HG02943 (cell line): Measurements from ENCODE around the gene CAMSAP3.
"Not testable (repeated sequence)": the region's sequence is repeated elsewhere in the genome, so short reads cannot be mapped to it uniquely, and the experiment has no call there.

Experiments
- ATAC-seq: cut with Tn5 transposase; IDR thresholded peaks from one replicate; pipeline ENCODE4 v1.9.1; 2021; ENCODE audit warnings: mild to moderate bottlenecking, low read depth, moderate library complexity; ENCODE audit not compliant: unreplicated experiment

Gene CAMSAP3

GRCh38 chr19:7631577-7631976, 35.9 kb downstream of the CAMSAP3 start:
- no peak for ATAC-seq

- ATAC-seq = no peak
Measured at GRCh38 chr19:7632340-7633203, 36.9 kb downstream of the CAMSAP3 start.

GRCh38 chr19:7633698-7634097, 38.0 kb downstream of the CAMSAP3 start, which contains the start of gene PCP2:
Gene PCP2, minus strand, starts transcription at chr19:7633719. Its CDS starts 262 bp downstream, at chr19:7633457.
- no peak for ATAC-seq

GRCh38 chr19:7635670-7636069, 40.0 kb downstream of the CAMSAP3 start:
- ATAC-seq = no peak

GRCh38 chr19:7636317-7636690, 40.6 kb downstream of the CAMSAP3 start:
- ATAC-seq = no peak

- no peak for ATAC-seq
Measured at GRCh38 chr19:7636691-7637373, 41.2 kb downstream of the CAMSAP3 start, which contains the start of gene STXBP2. Gene STXBP2, plus strand, starts transcription at chr19:7637110. Its CDS starts 40 bp downstream, at chr19:7637150.

GRCh38 chr19:7637374-7638256, 42.0 kb downstream of the CAMSAP3 start:
- ATAC-seq = no peak

GRCh38 chr19:7638802-7639465, 43.3 kb downstream of the CAMSAP3 start:
- ATAC-seq = no peak

GRCh38 chr19:7639863-7640348, 44.2 kb downstream of the CAMSAP3 start:
- no peak for ATAC-seq

GRCh38 chr19:7640803-7641202, 45.1 kb downstream of the CAMSAP3 start:
- ATAC-seq = no peak

GRCh38 chr19:7641290-7642276, 45.9 kb downstream of the CAMSAP3 start:
- no peak for ATAC-seq

- no peak for ATAC-seq
Measured at GRCh38 chr19:7642295-7643030, 46.8 kb downstream of the CAMSAP3 start.

GRCh38 chr19:7643031-7643415, 47.4 kb downstream of the CAMSAP3 start:
- ATAC-seq = no peak

- ATAC-seq = not testable (repeated sequence)
Measured at GRCh38 chr19:7643629-7644549, 48.2 kb downstream of the CAMSAP3 start.

- ATAC-seq = no peak
Measured at GRCh38 chr19:7644550-7644877, 48.9 kb downstream of the CAMSAP3 start.

- no peak for ATAC-seq
Measured at GRCh38 chr19:7645163-7645562, 49.5 kb downstream of the CAMSAP3 start.
